Posterior vena cava (tissue), 2 donors: ENCODE results near the gene CTNS. TPM values are rescaled to one million over a fixed set of nuclear protein-coding genes. Genes with fewer than 3 reads are reported as not detected.
A peak's percentile ranks its signal among the peaks of the same experiment; 100 is the strongest.

Experiments used
- DNase-seq: peaks from one replicate; pipeline ENCODE4 v3.0.0-alpha.2; 2020; ENCODE audit warnings: low spot score
- intact Hi-C, 2 donors: fragments of 100-400 bp; cut with DNase I; formaldehyde crosslinking; loops; one replicate each; pipeline versions ENCODE4 v1.14.1 to v1.14.2; 2022 to 2023
- total RNA-seq, 2 donors: library from RNA; stranded (reverse); fragmentation: NEBNext Ultra II Directional; extraction: Animal tissue kit (Norgen Biotek cat#: 25700); gene quantifications; one replicate each; pipeline ENCODE4 v1.2.1, GENCODE V29; 2021
- donor health status: DM: yes; HTN: yes; CAD: no.
- donor health status: DM: yes; HTN: yes; CAD: no.

Gene CTNS
- total RNA-seq, 2 donors from 2014 or later: 9.2 to 11.7 TPM

DNA sequence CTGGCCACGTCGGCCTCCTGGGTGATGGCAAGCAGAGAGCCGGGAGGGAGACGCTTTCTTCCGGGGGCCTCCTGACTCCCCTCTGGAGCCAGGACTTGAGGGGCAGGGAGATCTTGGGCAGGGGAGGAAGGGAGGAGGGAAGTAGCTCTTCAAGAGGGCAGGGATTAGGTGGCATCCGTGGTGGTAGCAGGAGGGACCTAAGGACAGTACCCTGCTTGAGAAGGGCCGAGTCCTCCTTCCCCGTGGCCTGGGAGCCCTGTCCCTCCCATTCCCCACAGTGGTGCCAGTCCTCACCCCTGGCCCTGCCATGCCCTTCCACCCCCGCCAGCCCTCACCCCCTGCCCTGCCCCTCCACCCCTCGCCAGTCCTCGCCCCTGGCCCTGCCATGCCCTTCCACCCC is 19.2 kb downstream of the CTNS start:
- intact Hi-C loops: no loop called here
- no peak for DNase-seq

DNA sequence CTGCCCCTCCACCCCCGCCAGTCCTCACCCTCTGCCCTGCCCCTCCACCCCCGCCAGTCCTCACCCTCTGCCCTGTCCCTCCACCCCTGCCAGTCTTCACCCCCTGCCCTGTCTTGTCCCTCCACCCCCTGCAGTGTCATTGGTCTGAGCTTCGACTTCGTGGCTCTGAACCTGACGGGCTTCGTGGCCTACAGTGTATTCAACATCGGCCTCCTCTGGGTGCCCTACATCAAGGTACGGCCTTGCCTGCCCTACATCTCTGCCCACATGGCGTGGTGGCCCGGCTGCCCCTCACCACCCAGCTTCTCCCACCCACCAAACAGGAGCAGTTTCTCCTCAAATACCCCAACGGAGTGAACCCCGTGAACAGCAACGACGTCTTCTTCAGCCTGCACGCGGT is 19.8 kb downstream of the CTNS start:
- DNase-seq: no peak
- intact Hi-C loops: no loop called here

DNA sequence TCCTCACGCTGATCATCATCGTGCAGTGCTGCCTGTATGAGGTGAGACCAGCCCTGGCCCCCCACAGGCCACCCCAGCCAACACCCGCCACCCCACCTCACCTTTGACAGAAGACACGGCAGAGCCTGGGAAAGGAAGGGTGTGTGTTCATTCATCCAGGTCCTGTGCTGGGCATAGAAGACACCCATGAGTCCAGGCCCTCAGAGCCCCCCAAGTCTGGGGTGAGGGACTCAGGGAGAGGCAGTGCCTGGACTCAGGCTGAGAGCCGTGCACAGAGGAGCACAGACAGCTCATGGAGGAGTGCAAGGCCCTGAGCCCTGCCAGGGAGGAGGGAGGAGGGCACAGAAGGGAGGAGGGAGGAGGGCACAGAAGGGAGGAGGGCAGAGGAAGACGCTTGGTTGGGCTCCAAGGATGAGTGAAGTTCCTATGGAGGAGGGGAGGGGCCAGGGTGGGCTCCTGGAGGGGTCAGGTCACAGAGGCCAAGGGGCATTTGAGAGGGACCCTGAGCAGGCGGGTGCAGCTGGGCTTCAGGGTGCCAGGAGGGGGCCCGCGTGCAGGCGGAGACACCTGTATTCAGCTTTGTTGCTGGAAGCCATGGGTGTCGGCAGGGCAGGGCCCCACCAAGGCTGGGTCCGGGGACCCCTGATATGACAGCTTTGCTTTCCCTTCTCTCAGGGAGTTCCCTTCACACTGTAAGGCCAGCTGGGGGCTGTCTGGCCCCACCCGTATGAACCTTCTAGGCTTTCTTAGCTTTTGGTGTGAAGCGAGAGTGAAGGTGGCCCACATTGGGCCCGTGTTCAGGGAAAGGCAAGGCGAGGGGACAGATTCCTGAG is 20.4 kb downstream of the CTNS start:
- intact Hi-C loops: no loop called here
- DNase-seq: peak; percentile 72

DNA sequence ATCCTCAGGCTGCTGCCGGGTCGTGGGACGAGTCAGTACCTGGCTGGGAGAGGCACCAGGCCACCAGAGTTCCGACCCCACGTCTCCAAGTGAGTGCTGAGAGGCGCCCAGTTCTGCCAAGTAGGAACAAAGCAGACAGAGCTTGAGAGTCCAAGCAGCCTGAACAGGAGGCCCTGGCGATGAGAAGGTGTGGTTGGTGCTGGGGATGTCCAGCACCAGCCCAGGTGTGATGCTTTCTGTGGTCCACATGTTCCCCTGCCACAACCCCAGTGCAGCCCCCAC is 21.0 kb downstream of the CTNS start:
- intact Hi-C loops: no loop called here

DNA sequence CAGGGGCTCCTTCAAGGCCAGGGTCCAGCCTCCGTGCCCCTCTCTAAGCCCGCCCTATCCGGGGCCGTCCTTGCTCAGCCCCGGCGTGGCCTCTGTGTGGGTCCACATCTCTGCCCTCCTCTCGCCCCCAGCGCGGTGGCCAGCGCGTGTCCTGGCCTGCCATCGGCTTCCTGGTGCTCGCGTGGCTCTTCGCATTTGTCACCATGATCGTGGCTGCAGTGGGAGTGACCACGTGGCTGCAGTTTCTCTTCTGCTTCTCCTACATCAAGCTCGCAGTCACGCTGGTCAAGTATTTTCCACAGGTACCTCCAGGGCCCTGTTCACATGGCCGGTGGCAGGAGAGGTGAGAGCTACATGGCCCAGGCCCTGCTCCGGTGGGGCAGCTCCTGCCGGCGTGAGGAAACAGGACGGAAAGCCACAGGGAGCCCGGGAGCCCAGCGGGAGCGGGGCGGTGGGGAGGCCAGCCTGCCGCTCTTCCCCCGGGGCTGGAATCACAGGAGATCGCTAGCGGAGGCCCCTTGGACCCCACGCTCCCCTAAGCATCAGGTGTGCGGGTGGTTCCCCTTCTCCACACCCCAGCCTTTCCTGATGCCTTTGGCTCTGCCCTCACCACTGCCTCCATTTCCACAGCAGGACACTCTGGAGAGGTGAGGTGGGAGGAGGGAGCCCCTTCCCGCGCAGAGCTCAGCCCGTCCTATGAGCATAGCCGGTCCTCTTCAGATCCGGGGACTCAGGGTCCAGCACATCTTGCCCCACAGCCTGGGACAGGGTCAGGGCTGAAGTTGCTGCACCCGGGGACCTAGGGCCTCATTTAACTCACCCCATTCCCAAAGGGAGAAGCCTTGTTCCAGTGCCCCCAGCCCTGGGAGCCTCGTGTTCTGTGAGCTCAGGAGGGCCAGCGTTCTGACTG is 21.6 kb downstream of the CTNS start:
- intact Hi-C loops: no loop called here
- peak; percentile 80 for DNase-seq

More for the DNA sequence above, 21.0 kb downstream of the CTNS start:
- DNase-seq: no peak

DNA sequence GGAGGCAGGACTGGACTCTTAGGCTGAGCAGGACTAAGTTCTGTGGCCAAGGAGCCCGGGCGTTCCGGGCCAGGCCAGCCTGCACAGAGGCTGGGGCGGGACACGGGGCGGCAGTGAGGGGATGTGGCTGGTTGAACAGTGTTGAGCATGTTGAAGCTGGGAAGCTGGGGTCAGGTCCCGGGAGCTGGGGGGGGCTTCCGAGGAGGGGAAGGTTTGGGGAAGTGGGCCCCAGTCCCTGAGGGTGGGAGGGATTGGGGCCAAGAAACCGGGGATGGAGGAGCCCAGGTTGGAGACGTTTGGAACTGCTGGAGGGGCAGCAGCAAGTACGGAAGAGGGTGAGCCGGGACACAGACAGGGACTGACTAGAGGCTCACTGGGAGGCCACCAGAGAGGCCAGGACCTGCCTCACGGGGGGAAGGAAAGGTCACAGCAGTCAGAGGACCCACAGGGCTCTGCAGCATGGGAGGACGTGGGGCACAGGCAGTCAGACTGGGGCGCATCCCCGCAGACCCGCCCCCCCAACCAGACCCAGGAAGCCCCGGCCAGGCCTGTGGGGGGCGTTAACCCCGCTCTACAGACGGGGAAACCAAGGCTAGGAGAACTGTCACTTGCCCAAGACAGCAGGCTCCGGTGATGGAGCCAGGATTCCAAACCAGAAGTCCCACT is 22.4 kb downstream of the CTNS start:
- peak; percentile 73 for DNase-seq
- intact Hi-C loops: no loop called here

DNA sequence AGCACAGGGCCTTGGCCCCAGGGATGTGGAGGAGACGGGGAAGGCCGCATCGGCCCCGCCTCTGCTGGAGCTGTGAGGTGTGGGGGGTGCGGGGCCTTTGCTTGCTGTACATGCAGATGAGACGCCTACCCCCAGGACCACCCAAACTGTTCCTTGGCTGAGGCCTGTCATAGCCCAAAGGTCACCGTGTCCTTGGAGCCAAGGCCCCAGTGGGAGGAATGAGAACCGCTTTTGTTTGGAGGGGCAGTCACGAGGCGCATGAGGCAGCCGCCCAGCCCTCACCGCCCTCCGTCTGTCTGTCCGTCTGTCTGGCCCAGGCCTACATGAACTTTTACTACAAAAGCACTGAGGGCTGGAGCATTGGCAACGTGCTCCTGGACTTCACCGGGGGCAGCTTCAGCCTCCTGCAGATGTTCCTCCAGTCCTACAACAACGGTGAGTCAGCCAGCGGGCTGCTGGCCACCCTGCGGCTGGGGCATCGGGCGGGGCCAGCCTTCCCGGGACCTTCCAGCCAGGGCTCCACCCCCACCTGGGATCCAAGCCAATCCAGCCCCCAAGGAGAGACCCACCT is 23.1 kb downstream of the CTNS start:
- peak; percentile 96 for DNase-seq
- intact Hi-C loops: no loop called here

DNA sequence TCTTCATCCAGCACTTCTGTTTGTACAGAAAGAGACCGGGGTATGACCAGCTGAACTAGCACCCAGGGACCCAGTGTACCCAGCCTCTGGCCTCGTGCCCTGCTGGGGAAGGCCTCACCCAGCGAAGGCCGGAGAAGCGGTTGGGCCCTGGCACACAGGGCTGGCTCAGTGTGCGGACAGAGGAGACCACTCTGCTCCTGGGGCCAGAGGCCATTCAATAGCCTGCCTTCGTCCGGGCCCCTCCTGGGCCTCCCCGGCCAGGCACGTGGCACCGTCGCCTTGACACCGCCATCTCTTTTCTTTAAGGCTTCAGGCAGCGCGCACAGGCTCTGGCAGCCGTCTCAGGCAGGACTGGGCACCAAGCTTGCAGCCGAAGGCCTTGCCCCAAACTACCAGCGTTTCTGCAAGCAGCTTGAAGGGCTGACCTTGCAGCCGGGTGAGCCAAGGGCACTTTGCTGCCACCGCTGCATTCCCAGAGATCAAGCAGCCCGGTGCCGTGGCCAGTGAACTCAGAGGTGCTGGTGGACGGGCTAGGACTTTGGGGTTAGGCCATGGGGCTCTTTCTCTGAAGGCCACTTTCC is 23.8 kb downstream of the CTNS start:
- peak; percentile 79 for DNase-seq
- intact Hi-C loops: no loop called here

DNA sequence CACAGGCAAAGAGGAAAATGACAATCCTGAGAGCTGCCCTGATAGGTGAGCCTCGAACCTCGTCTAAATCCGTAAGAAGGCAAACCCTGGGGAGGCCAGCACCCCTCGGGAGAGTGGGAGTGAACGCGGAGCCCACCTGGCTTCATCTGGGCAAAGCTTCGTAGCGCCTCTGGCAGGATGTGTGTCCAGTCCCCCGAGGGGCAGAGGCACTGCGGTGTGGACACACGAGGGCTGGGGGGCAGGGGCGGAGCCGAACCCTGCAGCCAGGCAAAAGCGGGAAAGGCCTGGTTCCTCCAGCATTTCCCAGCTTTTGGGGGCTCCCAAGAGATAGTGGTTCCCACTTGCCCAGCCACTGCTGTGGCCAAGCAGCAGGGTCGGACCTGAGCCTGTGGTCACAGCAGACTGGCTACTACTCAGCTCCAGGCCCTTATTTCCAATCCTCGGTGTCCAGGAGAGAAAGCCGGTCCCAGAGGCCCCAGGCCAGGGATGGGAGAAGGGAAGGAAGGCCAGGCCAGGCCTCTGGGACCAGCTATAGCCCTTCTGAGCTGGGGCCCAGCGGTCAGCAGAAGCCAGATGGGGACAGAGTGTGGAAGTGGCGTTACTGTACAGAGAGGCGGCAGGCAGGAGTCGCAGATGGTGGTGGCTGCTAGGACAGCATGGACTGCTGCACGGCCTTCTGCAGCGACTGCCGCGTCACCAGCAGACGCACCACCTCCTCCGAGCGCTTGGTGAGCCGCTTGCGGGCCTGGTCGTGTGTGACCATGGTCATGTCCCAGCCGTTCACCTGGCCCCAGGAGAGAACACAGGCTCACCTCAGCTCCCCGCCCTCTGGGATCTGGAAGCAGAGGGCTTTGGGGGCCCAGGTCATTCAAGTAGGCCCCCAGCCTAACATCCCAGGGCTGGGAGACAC is 26.8 kb downstream of the CTNS start:
- intact Hi-C loops: no loop called here

DNA sequence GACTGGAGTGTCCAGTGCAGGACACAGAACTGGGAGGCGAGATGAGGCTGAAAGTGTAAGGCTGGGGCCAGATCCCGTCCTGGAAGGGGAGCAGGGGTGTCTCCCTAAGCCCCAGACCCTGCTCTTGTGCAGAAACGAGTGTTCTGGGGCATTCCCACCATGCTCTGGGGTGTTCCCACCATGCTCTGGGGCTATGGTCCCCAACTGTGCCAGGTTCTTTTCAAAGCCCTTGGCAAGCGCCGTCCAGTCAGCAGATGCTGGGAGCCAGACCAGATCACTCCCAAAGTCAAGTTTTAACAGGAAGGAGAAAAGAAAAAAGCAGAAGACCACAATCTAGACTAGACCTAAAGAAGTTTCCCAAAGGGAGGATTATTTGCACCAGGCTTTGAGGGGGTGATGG is 29.3 kb downstream of the CTNS start:
- intact Hi-C loops: no loop called here
- peak; percentile 74 for DNase-seq

More for the DNA sequence above, 26.8 kb downstream of the CTNS start:
- DNase-seq: no peak

DNA sequence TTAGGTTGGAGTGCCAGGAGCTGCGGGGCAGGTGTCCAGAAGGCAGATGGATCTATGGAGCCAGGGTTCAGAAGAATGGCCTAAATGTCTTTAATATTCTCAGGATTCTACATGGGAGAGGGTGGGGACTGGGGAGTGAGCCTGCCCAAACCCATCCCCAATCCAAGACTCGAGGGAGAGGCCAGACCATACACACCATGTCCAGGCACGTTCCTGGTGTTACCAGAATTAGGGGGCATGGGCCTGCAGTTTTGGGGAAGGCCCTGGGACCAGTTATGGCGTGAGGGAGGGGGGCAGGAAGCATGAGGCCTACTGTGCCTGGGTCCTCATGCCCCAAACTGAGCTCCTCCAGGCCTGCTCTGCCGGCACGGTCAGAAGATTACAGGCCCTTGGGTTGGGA is 30.0 kb downstream of the CTNS start:
- no peak for DNase-seq
- intact Hi-C loops: no loop called here

DNA sequence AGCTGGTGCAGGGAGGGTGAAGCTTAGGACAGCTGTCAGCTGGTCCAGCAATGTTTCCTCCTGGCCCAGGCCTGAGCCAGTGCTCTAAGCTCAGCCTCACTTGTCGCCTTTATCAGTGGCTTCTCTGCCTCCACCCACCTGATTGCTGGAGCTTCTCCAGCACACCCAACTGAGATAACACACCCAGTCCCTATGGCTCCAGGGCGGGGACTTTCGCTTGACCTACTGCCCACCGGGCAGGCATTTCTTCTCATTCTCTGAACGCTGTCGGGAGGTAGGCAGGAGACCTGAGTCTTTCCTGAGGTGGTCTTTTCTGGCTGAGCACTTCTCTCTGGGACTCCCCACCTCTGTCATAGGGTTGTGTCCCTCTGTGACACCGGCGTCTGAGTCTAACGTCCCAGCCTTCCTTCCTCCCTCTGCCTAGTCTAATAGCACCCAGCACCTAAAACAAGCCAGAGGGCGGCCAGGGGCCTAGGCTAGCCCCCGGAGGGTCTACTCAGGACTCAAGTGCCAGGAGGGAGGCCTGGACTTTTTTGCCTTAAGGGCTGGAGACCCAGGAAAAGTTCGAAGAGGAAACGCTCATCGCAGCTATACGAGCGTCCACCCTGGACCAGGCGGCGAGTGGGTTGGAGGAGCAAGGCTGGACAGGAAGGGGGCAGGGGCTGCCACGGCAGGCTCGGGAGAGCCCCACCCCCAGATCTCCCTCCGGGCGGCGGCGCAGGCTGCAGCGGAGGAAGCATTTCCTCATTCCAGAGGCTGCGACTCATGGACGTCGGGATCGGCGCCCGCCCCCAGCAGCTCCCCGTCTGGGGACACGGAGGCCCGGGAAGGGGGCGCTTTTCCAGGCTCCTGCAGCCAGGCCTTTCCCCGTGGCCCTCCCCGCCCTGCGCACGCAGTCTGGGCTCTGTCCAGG is 31.1 kb downstream of the CTNS start:
- intact Hi-C loops: no loop called here
- peak; percentile 97 for DNase-seq

DNA sequence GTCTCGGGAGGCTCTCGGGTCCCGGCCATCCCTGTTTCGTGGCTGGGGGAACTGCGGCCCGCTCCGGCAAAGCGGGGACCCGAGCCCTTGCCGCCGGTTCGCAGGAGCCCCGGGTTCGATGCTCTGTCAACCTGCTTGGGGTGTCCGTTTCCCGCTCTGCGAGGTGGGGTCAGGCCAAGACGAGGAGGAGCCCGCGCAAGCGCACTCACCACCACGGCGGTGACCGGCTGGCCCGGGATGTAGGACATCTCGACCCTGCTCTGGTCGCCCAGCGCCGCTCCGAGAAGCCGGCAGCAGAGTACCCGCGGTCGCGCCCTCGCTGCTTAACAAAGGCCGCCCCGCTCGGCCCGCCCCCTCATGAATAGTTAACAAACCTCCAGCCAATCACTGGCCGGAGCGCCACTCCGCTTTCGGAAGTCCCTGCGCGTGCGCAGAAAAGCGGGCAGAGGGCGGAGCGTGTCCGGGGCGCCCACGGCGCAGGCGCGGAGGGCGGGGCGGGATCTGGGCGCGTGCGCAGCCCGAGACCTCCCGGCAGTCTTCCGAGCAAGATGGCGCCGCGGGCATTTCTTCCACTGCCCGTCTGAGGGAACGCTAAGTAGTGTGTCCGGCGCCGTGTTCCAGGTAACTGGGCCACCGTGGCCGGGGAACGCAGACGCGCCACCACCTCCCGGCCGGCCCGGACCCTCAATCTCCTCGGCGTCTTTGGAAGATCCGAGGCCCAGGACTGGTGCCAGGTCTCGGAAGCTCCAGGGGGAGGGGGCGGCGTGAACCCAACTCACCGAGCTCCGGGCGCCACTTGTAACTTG is 31.9 kb downstream of the CTNS start, which contains the start of the genes EMC6 and TAX1BP3:
Gene EMC6, plus strand, starts transcription at position 534 of the 806 bp plus-strand sequence. CDS start 335 bp downstream, outside the sequence.
Gene TAX1BP3, minus strand, starts transcription at position 300 of the 806 bp plus-strand sequence. Its CDS starts 52 bp downstream, at position 248.
- intact Hi-C loops: no loop called here

DNA sequence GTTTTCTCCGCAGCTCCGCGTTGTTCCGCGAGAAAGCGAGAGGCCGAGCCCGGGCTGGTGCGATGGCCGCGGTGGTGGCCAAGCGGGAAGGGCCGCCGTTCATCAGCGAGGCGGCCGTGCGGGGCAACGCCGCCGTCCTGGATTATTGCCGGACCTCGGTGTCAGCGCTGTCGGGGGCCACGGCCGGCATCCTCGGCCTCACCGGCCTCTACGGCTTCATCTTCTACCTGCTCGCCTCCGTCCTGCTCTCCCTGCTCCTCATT is 32.5 kb downstream of the CTNS start:
- intact Hi-C loops: no loop called here

More for the DNA sequence above, 31.9 kb downstream of the CTNS start, which contains the start of the genes EMC6 and TAX1BP3:
- DNase-seq: peak; percentile 100

DNA sequence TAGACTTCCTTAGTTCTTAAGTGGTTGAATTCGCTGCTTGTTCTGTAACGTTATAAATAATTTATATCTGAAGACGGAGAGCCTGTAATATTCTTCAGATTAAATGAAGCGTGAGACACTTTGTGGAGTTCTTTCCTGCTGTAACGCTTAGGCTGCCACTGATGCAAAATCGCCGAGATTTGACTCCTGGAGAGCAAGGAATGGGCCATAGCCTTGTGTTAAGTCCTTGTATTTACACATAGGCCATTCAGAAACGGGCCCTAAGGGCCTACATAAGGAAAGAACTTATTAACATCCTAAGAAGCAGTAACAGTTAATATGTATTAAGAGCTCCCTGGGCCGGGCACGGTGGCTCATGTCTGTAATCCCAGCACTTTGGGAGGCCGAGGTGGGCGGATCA is 33.0 kb downstream of the CTNS start:
- intact Hi-C loops: no loop called here
- DNase-seq: no peak

More for the DNA sequence above, 32.5 kb downstream of the CTNS start:
- DNase-seq: no peak

DNA sequence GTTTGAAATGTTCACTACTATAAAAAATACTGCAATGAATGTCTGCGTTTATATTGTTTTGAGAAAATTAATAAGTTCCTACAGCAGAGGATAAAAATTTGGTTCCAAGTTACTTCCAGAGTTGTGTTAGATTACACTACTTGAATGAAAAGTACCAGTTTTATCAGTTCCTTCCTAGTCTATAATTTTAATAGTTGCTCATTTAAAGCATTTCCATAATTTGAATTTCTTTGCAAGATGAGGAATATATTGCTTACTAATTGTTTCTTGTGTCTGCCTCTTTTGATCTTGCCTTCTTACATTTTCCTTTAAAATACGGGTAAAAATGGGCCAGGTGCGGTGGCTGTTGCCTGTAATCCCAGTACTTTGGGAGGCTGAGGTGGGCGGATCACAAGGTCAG is 36.0 kb downstream of the CTNS start:
- DNase-seq: no peak
- intact Hi-C loops: no loop called here
